ENCODE results near the gene MXRA8.
"Not testable (repeated sequence)": the region's sequence is repeated elsewhere in the genome, so short reads cannot be mapped to it uniquely, and the experiment has no call there.

Gene MXRA8

DNA sequence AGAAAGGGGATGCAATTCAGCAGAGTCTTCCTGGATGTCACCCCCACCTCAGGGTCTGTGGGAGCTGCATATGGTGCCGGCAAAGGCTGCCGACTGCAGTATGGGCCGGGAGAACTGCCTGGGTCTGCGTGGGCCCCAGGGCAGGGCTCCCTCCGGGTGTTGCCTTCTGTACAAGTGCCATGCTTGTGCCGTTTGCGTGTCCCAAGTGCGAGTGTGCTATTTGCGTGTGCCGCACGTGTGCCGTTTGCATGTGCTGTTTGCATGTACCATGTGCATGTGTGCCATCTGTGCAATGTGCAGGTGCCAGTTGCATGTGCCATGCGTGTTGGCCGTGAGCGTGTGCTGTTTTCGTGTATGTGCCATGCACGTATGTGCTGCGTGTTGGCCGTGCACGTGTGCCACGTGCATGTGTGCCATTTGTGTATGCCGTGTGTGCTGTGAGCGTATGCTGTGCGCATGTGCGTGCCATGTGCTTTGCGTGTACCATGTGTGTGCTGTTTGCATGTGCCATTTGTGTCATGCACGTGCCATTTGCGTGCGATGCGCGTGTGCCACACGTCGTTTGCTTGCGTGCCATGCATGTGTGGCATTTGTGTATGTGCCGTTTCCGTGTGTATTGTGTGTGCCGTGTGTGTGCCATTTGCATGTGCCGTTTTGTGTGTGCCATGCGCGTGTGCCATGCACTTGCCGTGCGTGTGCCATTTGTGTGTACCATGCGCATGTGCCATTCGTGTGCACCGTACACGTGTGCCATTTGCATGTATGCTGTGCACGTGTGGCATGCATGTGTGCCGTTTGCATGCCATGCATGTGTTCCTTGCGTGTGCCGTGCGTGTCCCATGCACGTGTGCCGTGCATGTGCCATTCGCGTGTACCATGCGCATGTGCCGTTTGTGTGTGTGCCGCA, 28.8 kb downstream of the MXRA8 start:
- DNase-seq, result no peak
- intact Hi-C loops (cut with DNase I), result no loop called here

DNA sequence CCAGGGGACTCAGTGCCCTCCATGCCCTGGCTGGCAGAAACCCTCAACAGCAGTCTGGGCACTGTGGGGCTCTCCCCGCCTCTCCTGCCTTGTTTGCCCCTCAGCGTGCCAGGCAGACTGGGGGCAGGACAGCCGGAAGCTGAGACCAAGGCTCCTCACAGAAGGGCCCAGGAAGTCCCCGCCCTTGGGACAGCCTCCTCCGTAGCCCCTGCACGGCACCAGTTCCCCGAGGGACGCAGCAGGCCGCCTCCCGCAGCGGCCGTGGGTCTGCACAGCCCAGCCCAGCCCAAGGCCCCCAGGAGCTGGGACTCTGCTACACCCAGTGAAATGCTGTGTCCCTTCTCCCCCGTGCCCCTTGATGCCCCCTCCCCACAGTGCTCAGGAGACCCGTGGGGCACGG, 30.1 kb downstream of the MXRA8 start:
- intact Hi-C loops (cut with DNase I), result no loop called here
- DNase-seq, result no peak

DNA sequence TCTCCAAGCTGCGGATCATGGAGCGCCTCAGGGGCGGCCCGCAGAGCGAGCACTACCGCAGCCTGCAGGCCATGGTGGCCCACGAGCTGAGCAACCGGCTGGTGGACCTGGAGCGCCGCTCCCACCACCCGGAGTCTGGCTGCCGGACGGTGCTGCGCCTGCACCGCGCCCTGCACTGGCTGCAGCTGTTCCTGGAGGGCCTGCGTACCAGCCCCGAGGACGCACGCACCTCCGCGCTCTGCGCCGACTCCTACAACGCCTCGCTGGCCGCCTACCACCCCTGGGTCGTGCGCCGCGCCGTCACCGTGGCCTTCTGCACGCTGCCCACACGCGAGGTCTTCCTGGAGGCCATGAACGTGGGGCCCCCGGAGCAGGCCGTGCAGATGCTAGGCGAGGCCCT, 31.1 kb downstream of the MXRA8 start:
- no peak for DNase-seq
- intact Hi-C loops (cut with DNase I), result no loop called here

DNA sequence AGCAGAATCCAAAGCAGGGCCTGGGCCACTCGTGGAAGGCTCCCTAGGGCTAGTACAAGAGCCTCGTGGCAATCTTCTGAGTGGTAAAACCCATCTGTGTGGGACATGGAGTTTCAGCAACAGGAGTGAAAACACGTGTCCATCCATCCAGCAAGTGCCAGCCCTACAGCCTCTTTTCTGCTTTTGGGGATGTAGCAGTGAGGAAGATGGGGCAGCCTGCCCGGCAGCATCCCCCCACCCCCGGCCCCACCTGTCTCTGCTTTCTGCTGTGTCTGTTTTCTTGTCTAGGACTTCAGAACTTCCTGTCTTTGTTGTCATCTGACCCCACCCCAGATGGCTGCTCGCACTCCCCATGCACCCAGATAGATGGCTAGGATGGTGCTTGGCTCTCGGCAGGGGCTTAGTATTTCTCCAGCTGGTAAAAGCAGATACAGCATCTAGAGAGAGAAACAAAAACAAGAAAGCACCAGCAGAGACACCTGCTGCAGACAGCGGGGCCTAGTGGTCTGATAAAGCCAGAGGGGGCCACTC, 32.2 kb downstream of the MXRA8 start:
- intact Hi-C loops (cut with DNase I), result no loop called here

DNA sequence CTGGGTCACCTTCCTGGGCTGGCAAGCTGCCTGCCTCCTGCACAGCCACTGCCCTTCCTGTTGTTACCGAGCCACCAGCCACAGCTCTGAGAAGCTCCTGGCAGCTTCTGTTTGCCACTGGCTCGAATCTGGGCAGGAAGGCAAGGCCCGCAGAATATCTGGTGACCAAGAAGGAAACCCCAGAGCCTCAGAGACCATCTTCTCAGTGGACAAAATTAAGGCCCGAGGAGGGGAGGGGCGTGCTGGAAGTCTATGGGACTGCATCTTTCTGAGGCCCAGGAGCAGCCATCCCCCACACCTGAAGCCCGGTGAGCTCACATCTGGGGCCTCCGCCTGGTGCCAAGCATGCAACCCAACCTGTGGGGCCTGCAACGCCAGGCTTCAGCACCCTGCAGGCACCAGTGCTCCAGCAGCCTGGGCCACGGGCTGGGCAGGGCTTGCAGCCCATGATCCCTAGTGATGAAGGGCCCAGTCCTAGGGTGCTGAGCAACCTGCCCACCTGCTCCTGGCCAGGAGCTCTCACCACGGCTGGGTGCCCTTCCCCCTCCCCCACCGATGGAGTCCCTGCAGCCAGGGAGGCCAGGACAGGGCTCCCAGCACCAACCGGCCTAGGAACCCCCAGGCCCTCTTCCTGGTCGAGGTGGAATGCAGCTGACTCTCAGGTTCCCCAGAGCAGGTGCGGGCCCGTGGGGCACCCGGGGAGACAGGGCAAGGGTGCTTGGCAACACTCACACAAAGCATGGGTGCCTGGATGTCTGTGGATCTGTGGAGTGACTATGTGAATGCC, 32.9 kb downstream of the MXRA8 start:
- DNase-seq, result no peak
- intact Hi-C loops (cut with DNase I), result no loop called here

More for the DNA sequence above, 32.2 kb downstream of the MXRA8 start:
- no peak for DNase-seq

DNA sequence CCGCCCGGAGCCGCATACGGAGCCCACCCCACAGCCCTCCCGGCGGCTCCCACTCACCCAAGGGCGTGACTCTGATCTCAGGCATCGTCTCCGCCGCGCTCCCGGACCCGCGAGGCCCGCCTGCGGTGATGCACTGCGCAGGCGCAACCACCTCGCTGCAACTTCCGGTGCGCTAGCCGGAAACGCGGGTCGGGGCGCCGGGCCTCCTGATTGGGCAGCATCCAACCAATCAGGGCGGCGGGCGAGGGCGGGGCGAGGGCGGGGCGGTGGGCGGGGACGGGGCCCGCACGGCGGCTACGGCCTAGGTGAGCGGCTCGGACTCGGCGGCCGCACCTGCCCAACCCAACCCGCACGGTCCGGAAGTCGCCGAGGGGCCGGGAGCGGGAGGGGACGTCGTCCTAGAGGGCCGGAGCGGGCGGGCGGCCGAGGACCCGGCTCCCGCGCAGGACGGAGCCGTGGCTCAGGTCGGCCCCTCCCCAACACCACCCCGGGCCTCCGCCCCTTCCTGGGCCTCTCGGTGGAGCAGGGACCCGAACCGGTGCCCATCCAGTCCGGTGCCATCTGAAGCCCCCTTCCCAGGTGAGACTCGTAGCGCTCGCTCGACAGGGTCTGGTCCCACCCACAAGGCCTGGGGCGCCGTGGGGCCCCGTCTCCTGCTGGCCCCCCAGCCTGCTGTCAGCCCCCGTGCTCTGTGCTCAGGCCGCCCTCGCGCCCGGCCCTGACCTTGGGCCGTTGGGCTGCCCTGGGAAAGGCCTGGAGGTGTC, 33.6 kb downstream of the MXRA8 start, which contains the start of the genes CPTP and INTS11:
Gene CPTP, plus strand, starts transcription at position 279 of the 764 bp plus-strand sequence. CDS start 2,109 bp downstream, outside the sequence.
Gene INTS11, minus strand, starts transcription at position 137 of the 764 bp plus-strand sequence. Its CDS starts 52 bp downstream, at position 85.
- DNase-seq, result peak; percentile 80 to 98 (median 93)
- intact Hi-C loops (cut with DNase I), result no loop called here

DNA sequence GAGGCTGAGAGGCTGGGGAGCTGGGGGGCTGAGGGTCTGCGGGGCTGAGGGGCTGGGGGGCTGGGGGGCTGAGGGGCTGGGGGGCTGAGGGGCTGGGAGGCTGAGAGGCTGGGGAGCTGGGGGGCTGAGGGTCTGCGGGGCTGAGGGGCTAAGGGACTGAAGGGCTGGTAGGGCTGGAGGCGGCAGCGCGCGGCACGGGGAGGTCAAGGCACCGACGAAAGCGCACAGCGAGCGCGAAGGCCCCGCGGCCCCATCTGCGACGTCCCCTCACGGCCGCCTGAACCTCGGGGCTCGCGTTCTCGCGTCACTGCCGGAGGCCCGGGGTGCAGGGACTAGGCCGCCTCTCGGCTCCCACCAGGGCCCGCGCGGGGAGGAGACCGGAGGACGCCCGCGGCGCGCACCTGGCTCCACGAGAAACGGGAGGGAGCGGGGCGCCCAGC, 34.3 kb downstream of the MXRA8 start:
- DNase-seq, result no peak
- intact Hi-C loops (cut with DNase I), result no loop called here

DNA sequence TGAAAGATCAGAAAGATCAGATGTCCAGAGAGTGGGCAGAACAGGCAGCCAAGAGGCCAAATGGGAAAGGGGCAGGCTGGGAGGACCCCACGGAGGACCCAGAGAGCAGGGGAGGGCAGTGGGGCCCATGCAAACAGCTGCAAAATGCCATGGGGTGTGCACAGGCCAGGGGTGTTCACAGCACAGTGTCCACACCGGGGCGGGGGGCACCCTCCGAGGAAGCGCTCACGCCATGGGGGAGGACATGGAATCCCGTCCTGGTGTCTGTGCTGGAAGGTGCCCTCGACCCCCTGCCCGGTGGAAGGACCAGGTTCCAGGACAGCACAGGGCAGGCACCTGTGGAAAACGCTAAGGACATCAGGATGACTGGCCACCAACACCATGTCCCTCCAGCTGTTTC, 35.4 kb downstream of the MXRA8 start:
- DNase-seq, result no peak
- intact Hi-C loops (cut with DNase I), result no loop called here

DNA sequence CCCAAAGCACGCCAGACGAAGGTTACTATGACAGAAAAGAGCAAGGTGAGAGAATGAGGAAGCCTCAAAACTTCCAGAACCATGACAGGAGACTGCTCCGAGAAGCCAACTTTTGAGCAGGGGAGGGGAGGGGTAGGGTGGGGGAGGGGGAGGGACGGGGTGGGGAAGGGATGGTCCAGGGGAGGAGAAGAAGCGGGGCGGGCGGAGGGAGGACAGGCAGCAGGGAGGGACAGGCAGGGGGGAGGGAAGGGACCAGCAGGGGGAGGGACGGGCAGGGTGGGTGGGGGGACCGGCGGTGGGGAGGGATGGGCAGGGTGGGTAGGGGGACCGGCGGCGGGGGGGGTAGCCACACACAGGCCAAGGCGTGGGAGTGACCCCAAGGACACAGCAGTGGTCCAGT, 35.9 kb downstream of the MXRA8 start:
- no peak for DNase-seq
- intact Hi-C loops (cut with DNase I), result no loop called here

DNA sequence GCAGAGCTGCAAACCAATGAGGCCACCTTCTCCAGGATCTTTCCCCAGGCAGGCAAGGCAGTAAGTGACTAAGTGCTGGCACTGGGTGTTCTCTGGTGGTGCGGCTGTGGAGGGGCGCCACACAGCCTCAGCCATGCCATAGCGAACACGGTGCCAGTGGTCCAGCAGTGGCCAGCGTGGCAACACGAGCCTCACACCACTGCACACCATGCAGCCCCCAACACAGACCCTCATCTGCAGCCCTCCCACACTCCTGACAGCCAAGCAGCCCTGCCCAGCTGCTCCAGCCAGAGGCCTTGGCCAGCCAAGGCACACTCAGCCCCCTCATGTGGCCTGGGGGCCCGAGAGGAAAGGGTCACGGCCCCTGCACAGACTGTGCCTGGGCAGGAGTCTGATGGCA, 36.9 kb downstream of the MXRA8 start:
- intact Hi-C loops (cut with DNase I), result no loop called here
- no peak for DNase-seq

DNA sequence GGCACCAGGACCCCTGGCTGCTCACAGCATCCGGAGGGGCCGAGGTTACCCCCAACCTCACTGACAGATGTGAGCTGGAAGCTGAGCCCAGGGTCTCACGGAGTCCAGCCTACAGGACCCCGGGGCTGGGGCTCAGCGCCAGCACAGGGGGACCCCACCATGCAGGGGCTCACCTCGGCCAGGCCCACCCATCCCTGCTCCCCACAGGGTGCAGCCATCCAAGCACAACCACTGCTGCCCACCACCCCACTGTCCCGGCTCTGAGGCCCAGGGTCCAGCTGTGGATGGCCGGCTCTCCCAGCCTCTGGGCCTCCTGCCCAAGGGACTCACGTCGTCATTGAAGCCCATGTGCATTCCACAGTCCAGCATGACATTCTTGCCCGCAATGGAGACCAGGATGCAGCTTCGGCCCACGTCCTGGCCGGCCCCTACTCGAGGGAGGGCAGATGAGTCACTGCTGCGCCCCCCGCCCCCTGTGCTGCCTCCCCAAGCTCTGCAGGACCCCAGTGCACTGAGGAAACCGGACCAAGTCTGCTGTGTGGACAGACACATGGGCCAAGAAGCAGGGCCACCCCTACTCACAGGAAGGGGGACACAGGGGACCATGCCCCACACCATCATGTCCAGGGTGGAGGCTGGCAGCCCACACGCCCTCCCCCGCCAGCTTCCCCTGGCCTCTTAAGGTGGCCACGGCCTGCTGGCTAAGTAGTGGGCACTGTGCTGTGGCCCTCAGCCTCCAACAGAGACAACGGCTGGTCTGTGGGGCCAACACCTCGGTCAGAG, 37.5 kb downstream of the MXRA8 start:
- no peak for DNase-seq
- intact Hi-C loops (cut with DNase I), result no loop called here

DNA sequence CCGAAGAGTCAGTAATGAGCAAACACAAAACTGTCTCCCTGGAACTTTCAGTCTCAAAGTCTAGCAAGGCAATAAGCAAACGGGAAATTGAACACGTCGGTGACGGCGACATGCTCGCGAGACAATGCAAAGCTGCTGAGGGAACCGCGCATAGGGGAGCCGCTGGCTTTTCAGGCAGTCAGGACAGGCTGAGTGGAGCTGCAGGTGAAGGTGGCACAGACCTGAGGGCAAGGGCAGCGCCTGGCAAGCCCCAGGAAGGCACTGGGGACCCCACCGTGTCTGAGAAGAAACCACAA, 38.8 kb downstream of the MXRA8 start:
- intact Hi-C loops (cut with DNase I), result no loop called here
- no peak for DNase-seq

DNA sequence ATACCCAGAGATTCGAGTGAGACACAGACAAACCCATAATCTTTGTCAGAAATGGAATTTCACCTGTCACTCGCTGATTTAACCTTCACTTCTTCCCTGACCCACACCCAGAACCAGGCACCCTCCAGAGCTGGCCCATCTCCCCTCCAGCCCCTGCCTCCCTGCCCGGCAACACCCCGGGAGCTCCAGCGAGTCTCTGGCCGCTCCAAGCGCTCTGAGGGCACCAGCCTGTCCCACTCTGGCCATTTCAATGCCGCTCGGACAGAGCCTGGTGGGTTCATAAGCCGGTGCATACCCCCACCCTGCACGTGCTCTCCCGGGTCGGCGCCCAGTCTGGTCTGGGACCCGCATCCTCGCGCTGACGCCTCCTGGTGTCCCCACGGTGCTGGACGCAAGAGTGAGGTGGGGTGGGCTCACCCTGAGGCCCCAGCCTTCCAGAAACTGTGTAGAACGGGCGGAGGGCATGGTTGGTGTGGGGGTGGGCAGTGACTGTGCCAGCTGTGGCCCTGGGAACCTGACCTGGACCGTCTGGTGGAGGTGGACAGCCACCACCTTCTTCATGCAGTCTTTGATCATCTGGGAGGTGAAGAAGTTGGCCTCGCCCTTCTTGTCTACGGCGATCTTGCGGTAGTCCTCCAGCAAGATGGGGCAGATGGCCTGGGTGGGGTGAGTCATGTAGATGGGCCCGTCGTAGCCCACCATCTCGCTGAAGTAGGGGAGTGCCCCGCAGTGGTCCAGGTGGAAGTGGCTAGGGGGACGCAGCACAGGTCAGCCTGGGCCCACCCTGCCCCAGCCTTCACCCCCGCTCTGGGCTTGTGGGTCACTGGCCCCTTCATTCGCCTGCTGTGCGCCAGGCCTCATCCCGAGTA, 39.3 kb downstream of the MXRA8 start:
- no peak for DNase-seq
- intact Hi-C loops (cut with DNase I), result no loop called here

DNA sequence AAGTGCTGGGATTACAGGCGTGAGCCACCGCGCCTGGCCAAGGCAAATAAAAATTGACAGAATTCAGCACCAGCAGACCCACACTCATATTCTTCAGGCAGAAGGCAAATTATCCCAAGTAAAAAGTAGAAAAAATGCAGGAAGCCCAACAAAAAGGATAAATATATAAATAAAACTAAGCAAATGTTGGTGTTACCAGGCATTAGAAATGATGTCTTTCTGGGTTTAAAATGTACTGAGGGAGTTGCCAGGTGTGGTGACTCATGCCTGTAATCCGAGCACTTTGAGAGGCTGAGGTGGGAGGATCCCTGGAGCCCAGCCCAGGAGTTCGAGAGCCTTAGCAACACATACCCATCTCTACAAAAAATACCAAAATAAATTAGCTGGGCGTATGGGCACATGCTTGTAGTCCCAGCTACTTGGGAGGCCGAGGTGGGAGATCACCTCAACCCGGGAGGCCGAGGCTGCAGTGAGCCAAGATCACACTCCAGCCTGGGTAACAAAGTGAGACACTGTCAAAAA, 40.2 kb downstream of the MXRA8 start:
- intact Hi-C loops (cut with DNase I), result no loop called here
- peak in 35 of 42 donors; percentile 23 to 91 (median 66) for DNase-seq

DNA sequence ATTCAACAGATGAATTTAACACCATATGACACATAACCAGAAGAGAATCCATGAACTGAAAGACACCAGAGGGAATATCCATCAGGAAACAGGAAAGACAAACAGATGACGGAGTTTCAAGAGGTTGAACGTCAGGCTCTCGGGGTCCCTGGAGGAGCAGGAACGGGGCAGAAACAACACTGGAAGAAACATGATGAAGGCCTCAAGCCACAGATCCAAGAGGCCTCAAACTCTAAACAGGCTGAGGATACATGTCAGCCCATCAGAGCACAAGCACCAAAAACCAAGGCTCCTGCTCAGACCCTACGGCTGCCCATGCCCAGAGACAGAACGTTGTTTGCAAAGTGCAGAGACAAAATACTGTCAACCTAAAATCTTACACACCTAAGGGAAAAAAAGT, 40.9 kb downstream of the MXRA8 start:
- no peak for DNase-seq
- intact Hi-C loops (cut with DNase I), result no loop called here

DNA sequence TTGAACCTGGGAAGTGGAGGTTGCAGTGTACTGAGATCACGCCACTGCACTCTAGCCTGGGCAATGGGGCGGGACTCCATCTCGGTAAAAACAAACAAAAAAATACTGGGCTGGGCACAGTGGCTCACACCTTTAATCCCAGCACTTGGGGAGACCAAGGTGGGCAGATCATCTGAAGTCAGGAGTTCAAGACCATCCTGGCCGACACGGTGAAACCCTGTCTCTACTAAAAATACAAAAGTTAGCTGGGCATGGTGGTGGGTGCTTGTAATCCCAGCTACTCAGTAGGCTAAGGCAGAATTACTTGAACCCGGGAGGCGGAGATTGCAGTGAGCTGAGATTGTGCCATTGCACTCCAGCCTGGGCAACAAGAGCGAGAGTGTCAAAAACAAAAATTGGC, 42.2 kb downstream of the MXRA8 start:
- intact Hi-C loops (cut with DNase I); DNase-seq: not testable (repeated sequence)

DNA sequence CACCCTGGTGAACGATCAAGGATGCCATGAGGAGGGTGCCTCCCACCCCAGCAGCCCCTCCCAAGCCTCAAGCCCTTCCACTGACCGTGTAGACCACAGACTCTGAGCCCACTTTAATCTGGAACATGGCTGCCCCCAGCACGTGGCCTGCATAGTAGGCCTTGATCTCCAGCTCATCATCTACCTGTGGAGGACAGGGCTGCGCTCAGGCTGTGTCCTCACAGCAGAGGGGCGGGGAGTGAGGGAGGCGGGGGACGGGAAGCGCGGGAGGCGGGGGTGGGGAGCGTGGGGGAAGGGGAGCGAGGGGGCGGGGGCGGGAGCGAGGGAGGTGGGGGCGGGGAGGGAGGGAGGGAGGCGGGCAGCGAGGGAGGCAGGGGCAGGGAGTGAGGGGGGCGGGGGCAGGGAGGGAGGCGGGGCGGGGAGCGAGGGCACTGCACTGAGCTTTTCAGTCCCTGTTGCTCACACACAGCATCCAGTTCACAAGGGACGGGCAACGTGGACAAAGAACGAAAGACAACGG, 42.9 kb downstream of the MXRA8 start:
- no peak for DNase-seq
- intact Hi-C loops (cut with DNase I), result no loop called here

All from head of caudate nucleus (tissue), 42 donors.